ENCODE measurements around the gene ZNF148.

The ZNF148 gene

GRCh38 chr3:125292015-125292414, 83.1 kb downstream of the ZNF148 start:
- in situ Hi-C loops (cut with HindIII; ENCODE audit: low sequenced_read_pairs): no loop called here

GRCh38 chr3:125289429-125289981, 85.6 kb downstream of the ZNF148 start:
- in situ Hi-C loops (cut with HindIII; ENCODE audit: low sequenced_read_pairs): no loop called here

- in situ Hi-C loops (cut with HindIII; ENCODE audit: low sequenced_read_pairs): no loop called here
These were observed 87.9 kb downstream of the ZNF148 start for GRCh38 chr3:125287248-125287647.

GRCh38 chr3:125281381-125281780, 93.7 kb downstream of the ZNF148 start:
- in situ Hi-C loops (cut with HindIII; ENCODE audit: low sequenced_read_pairs): no loop called here

- in situ Hi-C loops (cut with HindIII; ENCODE audit: low sequenced_read_pairs): no loop called here
These were observed 94.3 kb downstream of the ZNF148 start for GRCh38 chr3:125280668-125281361.

GRCh38 chr3:125278155-125278554, 97.0 kb downstream of the ZNF148 start:
- in situ Hi-C loops (cut with HindIII; ENCODE audit: low sequenced_read_pairs): no loop called here

- in situ Hi-C loops (cut with HindIII; ENCODE audit: low sequenced_read_pairs): loop anchor here (5.0 kb wide), 2 partner anchors 49 to 106 kb away; partner anchors contain the start of gene ZNF148
These were observed 104.0 kb downstream of the ZNF148 start for GRCh38 chr3:125271127-125271526.

GRCh38 chr3:125267460-125267859, 107.7 kb downstream of the ZNF148 start:
- in situ Hi-C loops (cut with HindIII; ENCODE audit: low sequenced_read_pairs): no loop called here

GRCh38 chr3:125266971-125267370, 108.2 kb downstream of the ZNF148 start:
- in situ Hi-C loops (cut with HindIII; ENCODE audit: low sequenced_read_pairs): no loop called here

GRCh38 chr3:125262161-125262560, 113.0 kb downstream of the ZNF148 start:
- in situ Hi-C loops (cut with HindIII; ENCODE audit: low sequenced_read_pairs): no loop called here

- in situ Hi-C loops (cut with HindIII; ENCODE audit: low sequenced_read_pairs): no loop called here
These were observed 114.1 kb downstream of the ZNF148 start for GRCh38 chr3:125261031-125261430.

GRCh38 chr3:125260158-125260557, 115.0 kb downstream of the ZNF148 start:
- in situ Hi-C loops (cut with HindIII; ENCODE audit: low sequenced_read_pairs): no loop called here

- in situ Hi-C loops (cut with HindIII; ENCODE audit: low sequenced_read_pairs): no loop called here
These were observed 117.6 kb downstream of the ZNF148 start for GRCh38 chr3:125257536-125257935.

GRCh38 chr3:125256675-125257074, 118.5 kb downstream of the ZNF148 start:
- in situ Hi-C loops (cut with HindIII; ENCODE audit: low sequenced_read_pairs): no loop called here

- in situ Hi-C loops (cut with HindIII; ENCODE audit: low sequenced_read_pairs): no loop called here
These were observed 124.2 kb downstream of the ZNF148 start for GRCh38 chr3:125250973-125251372.

GRCh38 chr3:125246237-125246636, 128.9 kb downstream of the ZNF148 start:
- in situ Hi-C loops (cut with HindIII; ENCODE audit: low sequenced_read_pairs): no loop called here

- in situ Hi-C loops (cut with HindIII; ENCODE audit: low sequenced_read_pairs): no loop called here
These were observed 129.6 kb downstream of the ZNF148 start for GRCh38 chr3:125245521-125245920.

- in situ Hi-C loops (cut with HindIII; ENCODE audit: low sequenced_read_pairs): no loop called here
These were observed 134.6 kb downstream of the ZNF148 start for GRCh38 chr3:125240496-125240895.

GRCh38 chr3:125239266-125239665, 135.9 kb downstream of the ZNF148 start:
- in situ Hi-C loops (cut with HindIII; ENCODE audit: low sequenced_read_pairs): no loop called here

- in situ Hi-C loops (cut with HindIII; ENCODE audit: low sequenced_read_pairs): no loop called here
These were observed 136.4 kb downstream of the ZNF148 start for GRCh38 chr3:125238759-125239158.

GRCh38 chr3:125236331-125236903, 138.7 kb downstream of the ZNF148 start:
- in situ Hi-C loops (cut with HindIII; ENCODE audit: low sequenced_read_pairs): no loop called here

- in situ Hi-C loops (cut with HindIII; ENCODE audit: low sequenced_read_pairs): no loop called here
These were observed 140.3 kb downstream of the ZNF148 start for GRCh38 chr3:125234831-125235230.
